GM12891 (cell line): ENCODE measurements around the gene SPTBN4.
"Not testable (repeated sequence)": the region's sequence is repeated elsewhere in the genome, so short reads cannot be mapped to it uniquely, and the experiment has no call there.

Experiments used
- DNase-seq: peaks from one replicate; pipeline ENCODE4 v3.0.0; 2011; ENCODE audit warnings: low spot score; ENCODE audit not compliant: insufficient read length
- FAIRE-seq: peaks from 2 replicates; lab custom pipeline; 2011; peaks lifted over from hg19 to GRCh38; lab: Jason Lieb, UNC
- PAX5 ChIP-seq: IDR thresholded peaks from 2 replicates; pipeline ENCODE4 v1.6.1; 2011; ENCODE audit warnings: low read length, moderate library complexity, mild to moderate bottlenecking; ENCODE audit not compliant: insufficient read depth, severe bottlenecking
- POLR2A ChIP-seq: IDR thresholded peaks from 2 replicates; pipeline ENCODE4 v1.6.1; 2011; ENCODE audit warnings: low read depth, low read length, control low read depth
- POLR2AphosphoS5 ChIP-seq: IDR thresholded peaks from 2 replicates; pipeline ENCODE4 v1.6.1; 2011; ENCODE audit warnings: low read depth, low read length, control low read depth
- POU2F2 ChIP-seq: IDR thresholded peaks from 2 replicates; pipeline ENCODE4 v1.6.1; 2011; ENCODE audit warnings: low read depth, mild to moderate bottlenecking, control low read depth, low read length, moderate library complexity
- SPI1 ChIP-seq: IDR thresholded peaks from 2 replicates; pipeline ENCODE4 v1.6.1; 2011; ENCODE audit warnings: low read depth, low read length, control low read depth
- TAF1 ChIP-seq: IDR thresholded peaks from 2 replicates; pipeline ENCODE4 v1.6.1; 2011; ENCODE audit warnings: low read depth, low read length, control low read depth

Gene SPTBN4

DNA sequence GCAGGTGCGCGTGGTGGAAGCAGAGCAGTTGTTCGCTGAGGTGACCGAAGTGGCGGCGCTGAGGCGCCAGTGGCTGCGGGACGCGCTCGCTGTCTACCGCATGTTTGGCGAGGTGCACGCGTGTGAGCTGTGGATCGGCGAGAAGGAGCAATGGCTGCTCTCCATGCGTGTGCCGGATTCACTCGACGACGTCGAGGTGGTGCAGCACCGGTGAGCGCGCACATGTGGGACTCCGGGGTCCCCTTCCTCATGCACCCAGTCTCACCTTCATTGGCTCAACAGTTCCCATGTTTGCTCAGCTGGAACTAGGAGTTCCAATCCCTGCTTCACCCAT lies 46.5 kb downstream of the SPTBN4 start:
- no peak for DNase-seq
- no peak for FAIRE-seq
- TF ChIP-seq TAF1 (no peak), POU2F2 (no peak), POLR2AphosphoS5 (no peak), POLR2A (no peak), PAX5 (no peak), SPI1 (no peak)

GRCh38 chr19:40513741-40514315 lies 47.0 kb downstream of the SPTBN4 start:
- DNase-seq (no peak), FAIRE-seq (no peak)
- TF ChIP-seq POLR2A (no peak), POU2F2 (no peak), TAF1 (no peak), PAX5 (no peak), SPI1 (no peak), POLR2AphosphoS5 (no peak)

- FAIRE-seq (no peak), DNase-seq (no peak)
- no peak for TF ChIP-seq PAX5
- no peak for TF ChIP-seq POU2F2
- TF ChIP-seq TAF1, result no peak
- no peak for TF ChIP-seq POLR2AphosphoS5
- TF ChIP-seq POLR2A, result no peak
- no peak for TF ChIP-seq SPI1
Measured at GRCh38 chr19:40517248-40517647, 50.4 kb downstream of the SPTBN4 start.

- TF ChIP-seq SPI1 (no peak), POU2F2 (no peak), TAF1 (no peak), POLR2A (no peak), POLR2AphosphoS5 (no peak), PAX5 (no peak)
- FAIRE-seq, result no peak
- no peak for DNase-seq
Measured at GRCh38 chr19:40519352-40520322, 52.8 kb downstream of the SPTBN4 start.

- TF ChIP-seq PAX5, result no peak
- TF ChIP-seq POLR2A, result no peak
- TF ChIP-seq TAF1, result no peak
- TF ChIP-seq SPI1, result no peak
- TF ChIP-seq POU2F2, result no peak
- no peak for TF ChIP-seq POLR2AphosphoS5
- DNase-seq (no peak), FAIRE-seq (no peak)
Measured at GRCh38 chr19:40521276-40521675, 54.5 kb downstream of the SPTBN4 start.

DNA sequence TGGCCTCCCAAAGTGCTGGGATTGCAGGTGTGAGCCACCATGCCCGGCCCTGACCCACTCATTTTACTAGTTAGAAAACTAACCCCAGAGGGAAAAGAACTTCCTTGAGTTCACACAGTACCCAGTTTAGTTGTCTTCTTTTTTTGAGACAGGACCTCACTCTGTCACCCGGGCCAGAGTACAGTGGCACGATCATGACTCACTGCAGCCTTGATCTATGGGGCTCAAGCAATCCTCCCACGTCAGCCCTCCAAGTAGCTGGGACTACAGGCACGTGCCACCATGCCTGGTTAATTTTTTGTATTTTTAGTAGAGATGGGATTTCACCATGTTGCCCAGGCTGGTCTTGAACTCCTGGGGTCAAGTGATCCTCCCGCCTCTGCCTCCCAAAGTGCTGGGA lies 55.1 kb downstream of the SPTBN4 start:
- not testable (repeated sequence) for FAIRE-seq, DNase-seq

GRCh38 chr19:40523322-40524047 lies 56.7 kb downstream of the SPTBN4 start:
- peak; percentile 53 for DNase-seq
- peak; percentile 78 for FAIRE-seq
- TF ChIP-seq TAF1 (no peak), POU2F2 (no peak), POLR2A (no peak), PAX5 (no peak), POLR2AphosphoS5 (no peak), SPI1 (no peak)

- DNase-seq, result no peak
- no peak for FAIRE-seq
- no peak for TF ChIP-seq PAX5
- TF ChIP-seq TAF1, result no peak
- TF ChIP-seq POU2F2, result no peak
- TF ChIP-seq POLR2AphosphoS5, result no peak
- TF ChIP-seq SPI1, result no peak
- TF ChIP-seq POLR2A, result no peak
Measured at GRCh38 chr19:40524133-40524549, 57.3 kb downstream of the SPTBN4 start.

GRCh38 chr19:40524655-40525054 lies 57.9 kb downstream of the SPTBN4 start:
- no peak for TF ChIP-seq PAX5
- TF ChIP-seq TAF1, result no peak
- no peak for TF ChIP-seq POLR2AphosphoS5
- no peak for TF ChIP-seq POLR2A
- TF ChIP-seq SPI1, result no peak
- no peak for FAIRE-seq
- no peak for DNase-seq
